NT2/D1 (cell line): ENCODE measurements around the gene TRPM5.

Experiments
- SUZ12 ChIP-seq: IDR thresholded peaks from 2 replicates; pipeline ENCODE4 v1.6.1; 2011; ENCODE audit not compliant: insufficient read length, insufficient read depth; ENCODE audit errors: extremely low read depth
- YY1 ChIP-seq: IDR thresholded peaks from 2 replicates; pipeline ENCODE4 v1.6.1; 2011; ENCODE audit not compliant: insufficient read length, insufficient read depth
- ZNF274 ChIP-seq: IDR thresholded peaks from 2 replicates; pipeline ENCODE4 v1.6.1; 2011; ENCODE audit warnings: mild to moderate bottlenecking, low read depth, low read length

- TF ChIP-seq ZNF274 (no peak), YY1 (no peak), SUZ12 (no peak)
These were observed 35.6 kb downstream of the TRPM5 start for GRCh38 chr11:2408671-2409070.
